Cardiac fibroblast (primary cell): Measurements from ENCODE around the gene GNAS.

Experiments used
- DNase-seq, 2 donors: peaks; one replicate each; pipeline versions ENCODE4 v3.0.0 to v3.0.0-alpha.2; 2010; ENCODE audit warnings: low read depth in 2 of 2
- H3K4me3 ChIP-seq, 2 donors: replicated peaks in 1 of 2; 1 replicate in 1 of 2; 2 replicates in 1 of 2; pipeline ENCODE4 v1.5.1; 2011; ENCODE audit warnings: low read depth in 2 of 2, low read length in 2 of 2, mild to moderate bottlenecking in 2 of 2, moderate library complexity in 1 of 2
- CTCF ChIP-seq: IDR thresholded peaks from one replicate; pipeline ENCODE4 v1.5.1; 2011; ENCODE audit warnings: low read depth, mild to moderate bottlenecking, low read length, inconsistent platforms

Gene GNAS

GRCh38 chr20:58870293-58871014 is 17.9 kb downstream of the GNAS start:
- DNase-seq, result peak; percentile 64 to 72
- peak; percentile 94 for TF ChIP-seq CTCF
- H3K4me3 ChIP-seq, result no peak overlapping the region

- no peak for DNase-seq
- no peak overlapping the region for H3K4me3 ChIP-seq
- no peak for TF ChIP-seq CTCF
Observed at GRCh38 chr20:58871533-58872102, 19.1 kb downstream of the GNAS start.

GRCh38 chr20:58874469-58874868 is 22.0 kb downstream of the GNAS start:
- no peak for TF ChIP-seq CTCF
- no peak for DNase-seq
- no peak overlapping the region for H3K4me3 ChIP-seq

- TF ChIP-seq CTCF, result no peak
- H3K4me3 ChIP-seq, result no peak overlapping the region
- DNase-seq, result no peak
Observed at GRCh38 chr20:58875111-58875510, 22.6 kb downstream of the GNAS start.

GRCh38 chr20:58875541-58876134 is 23.1 kb downstream of the GNAS start:
- TF ChIP-seq CTCF, result no peak
- H3K4me3 ChIP-seq, result no peak overlapping the region
- DNase-seq, result peak in 1 of 2 donors; percentile 66

- DNase-seq, result no peak
- no peak overlapping the region for H3K4me3 ChIP-seq
- no peak for TF ChIP-seq CTCF
Observed at GRCh38 chr20:58876437-58876836, 23.9 kb downstream of the GNAS start.
